ENCODE measurements around the gene ANO1.

DNA sequence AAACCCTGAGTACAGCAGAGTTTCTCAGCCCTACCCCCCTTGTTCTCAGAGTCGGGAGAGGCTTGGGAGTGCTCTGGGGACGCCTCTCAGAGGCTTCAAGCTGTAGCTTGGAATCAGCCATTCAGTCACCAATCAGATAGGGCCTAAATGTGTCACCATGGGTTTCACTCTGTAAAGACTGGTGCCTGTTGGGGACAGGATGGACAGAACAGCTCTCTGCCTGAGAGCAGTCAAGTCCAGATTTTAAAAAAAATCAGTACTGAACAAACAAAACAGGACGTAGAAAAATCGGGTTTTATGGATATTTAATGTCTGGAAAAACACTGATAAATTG lies 126.3 kb downstream of the ANO1 start:
- TF ChIP-seq CTCF (IDR thresholded peaks at IDR 0.05; ENCODE audit: insufficient read depth, low read depth, low read length) (no peak), EZH2 (IDR thresholded peaks at IDR 0.05; ENCODE audit: insufficient read depth, low read length) (no peak)
